Left forelimb (tissue), 1 donor: ENCODE data around the gene FMNL1.
A peak's percentile ranks its signal among the peaks of the same experiment; 100 is the strongest.
"Not testable (repeated sequence)": the region's sequence is repeated elsewhere in the genome, so short reads cannot be mapped to it uniquely, and the experiment has no call there.

Source experiments
- DNase-seq: peaks from one replicate; pipeline ENCODE4 v3.0.0-alpha.2; 2018; ENCODE audit warnings: low spot score

Gene FMNL1, protein sequence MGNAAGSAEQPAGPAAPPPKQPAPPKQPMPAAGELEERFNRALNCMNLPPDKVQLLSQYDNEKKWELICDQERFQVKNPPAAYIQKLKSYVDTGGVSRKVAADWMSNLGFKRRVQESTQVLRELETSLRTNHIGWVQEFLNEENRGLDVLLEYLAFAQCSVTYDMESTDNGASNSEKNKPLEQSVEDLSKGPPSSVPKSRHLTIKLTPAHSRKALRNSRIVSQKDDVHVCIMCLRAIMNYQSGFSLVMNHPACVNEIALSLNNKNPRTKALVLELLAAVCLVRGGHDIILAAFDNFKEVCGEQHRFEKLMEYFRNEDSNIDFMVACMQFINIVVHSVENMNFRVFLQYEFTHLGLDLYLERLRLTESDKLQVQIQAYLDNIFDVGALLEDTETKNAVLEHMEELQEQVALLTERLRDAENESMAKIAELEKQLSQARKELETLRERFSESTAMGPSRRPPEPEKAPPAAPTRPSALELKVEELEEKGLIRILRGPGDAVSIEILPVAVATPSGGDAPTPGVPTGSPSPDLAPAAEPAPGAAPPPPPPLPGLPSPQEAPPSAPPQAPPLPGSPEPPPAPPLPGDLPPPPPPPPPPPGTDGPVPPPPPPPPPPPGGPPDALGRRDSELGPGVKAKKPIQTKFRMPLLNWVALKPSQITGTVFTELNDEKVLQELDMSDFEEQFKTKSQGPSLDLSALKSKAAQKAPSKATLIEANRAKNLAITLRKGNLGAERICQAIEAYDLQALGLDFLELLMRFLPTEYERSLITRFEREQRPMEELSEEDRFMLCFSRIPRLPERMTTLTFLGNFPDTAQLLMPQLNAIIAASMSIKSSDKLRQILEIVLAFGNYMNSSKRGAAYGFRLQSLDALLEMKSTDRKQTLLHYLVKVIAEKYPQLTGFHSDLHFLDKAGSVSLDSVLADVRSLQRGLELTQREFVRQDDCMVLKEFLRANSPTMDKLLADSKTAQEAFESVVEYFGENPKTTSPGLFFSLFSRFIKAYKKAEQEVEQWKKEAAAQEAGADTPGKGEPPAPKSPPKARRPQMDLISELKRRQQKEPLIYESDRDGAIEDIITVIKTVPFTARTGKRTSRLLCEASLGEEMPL

DNA sequence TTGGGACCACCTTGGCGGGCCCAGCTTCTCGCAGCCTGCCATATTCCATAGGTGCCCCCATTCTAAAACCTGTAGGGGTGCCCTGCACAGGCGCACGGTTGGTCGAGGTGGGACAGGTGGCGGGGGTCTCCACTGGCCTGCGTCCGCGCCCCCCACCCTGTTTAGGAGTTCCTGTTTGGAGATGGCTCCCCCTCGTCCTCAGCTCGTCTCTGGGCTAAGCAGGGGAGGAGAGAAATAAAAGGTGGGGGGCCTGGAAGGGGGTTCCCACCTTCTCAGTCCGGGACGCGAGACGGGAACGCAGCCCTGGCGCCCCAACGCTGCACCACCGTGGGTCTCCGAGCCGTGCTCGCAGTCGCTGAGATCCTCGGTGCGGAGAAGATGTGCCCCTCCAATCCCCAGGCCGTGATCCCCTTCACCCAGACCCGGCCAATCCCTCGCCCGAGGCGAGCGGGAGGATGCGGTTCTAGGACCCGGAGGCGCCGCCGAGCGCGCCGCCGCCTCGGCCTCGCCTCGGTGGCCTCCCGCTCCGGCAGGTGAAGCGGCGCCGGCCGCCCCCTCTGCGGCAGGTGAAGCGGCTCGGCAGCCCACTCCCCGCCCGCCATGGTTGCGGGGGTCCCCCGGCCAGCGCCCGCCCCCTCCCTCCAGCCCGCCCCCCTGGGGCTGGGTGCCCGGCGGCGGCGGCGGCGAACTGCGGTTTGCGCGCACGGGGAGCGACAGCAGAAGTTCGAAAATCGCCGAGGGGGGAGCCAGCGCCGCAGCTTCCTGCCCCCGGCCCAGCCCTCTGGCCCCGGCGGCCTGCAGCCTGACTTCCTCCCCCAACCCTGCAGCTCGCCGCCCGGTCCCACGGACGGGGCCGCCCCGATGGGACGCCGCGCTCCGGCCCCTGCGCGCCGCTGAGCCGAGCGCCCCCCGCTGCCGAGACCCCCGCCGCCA, at the start of gene FMNL1:
Gene FMNL1, plus strand, starts transcription at position 805 of the 933 bp plus-strand sequence. CDS start 240 bp downstream, outside the sequence.
- no peak for DNase-seq

DNA sequence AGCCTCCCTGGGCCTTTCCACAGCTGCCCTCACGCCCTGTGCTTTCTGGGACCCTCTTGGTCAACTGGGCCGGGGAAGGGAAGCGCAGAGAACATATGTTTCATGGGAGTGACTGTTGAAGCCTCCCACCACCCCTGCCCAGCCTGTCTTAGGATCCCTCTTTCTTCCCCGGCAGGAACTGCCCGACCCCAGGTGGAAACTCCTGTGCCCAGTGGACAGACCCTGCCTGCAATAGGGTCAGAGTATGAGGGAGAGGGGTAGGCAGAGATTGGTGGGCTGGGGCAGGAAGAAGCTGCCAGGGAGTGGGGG, 49.5 kb upstream of the FMNL1 start:
- DNase-seq: no peak

DNA sequence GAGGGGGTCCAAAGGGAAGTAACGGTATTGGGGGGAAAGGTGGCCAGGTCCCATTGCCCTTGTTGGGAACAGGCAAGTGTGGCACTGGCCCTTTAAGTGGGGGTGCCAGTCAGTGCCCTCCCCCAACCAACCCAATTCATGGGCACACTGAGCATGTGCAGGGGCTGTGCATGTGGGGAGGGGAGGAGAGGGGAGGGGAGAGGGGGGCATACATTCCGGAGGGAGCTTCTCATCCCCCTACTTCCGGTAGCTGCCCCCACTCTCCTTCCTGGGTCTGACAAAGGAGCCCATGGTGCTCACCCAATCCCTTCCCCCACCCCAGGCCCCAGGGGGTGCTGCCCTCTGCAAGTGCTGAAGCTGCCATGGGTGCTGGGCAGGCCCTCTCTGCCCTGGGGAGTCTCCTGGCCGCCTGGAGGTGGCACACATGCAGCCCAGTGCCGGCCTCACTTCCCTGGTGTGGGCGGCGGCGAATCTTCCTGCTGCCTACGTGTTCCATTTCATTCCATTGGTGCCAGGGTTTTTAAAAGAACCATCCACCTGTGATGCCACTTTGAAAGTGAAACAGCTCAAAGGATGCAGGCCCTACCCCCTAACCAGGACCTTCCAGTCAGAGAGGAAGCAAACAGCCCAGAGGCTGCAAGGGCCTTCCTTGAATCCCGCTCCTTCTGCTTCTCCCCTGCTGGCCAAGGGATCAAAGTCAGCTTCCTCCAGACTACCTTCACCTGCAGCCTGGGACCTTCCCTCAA, 49.0 kb upstream of the FMNL1 start:
- DNase-seq: peak; percentile 82

DNA sequence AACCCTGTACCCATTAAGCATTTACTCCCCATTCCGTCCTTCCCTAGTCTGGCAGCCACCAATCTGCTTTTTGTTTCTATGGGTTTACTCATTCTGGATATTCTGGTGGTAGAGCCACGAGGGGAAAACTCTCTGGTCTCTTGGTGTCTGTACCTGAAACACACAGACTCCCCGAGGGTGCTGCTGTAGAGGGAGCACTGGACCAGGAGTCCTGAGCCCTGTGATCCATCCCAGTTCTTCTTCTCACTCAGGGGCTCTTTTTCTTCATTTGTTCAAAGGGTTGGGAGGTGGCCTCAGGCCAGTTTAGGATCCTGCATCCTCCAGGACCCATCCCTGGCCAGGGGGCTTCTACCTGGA, 45.9 kb upstream of the FMNL1 start:
- DNase-seq: no peak

DNA sequence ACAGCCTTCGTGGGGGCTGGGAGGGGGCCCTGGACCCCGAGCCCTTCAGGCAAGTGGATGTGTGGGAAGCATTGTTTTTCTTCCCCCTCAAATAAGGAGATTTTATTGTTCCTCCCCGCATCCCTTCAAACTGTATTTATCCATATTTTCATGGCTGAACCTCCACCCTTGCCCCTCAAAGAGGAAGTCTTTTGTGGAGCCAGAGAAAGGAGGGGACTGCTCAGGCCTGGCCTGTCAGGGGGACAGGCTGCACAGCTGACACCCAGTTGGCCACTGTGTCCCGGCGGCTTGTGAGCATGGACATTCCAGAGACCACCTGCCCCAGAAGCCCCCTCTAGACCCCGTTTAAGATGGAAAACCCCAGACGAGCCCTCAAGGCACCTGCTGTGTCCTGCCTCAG, 44.1 kb upstream of the FMNL1 start:
- no peak for DNase-seq

DNA sequence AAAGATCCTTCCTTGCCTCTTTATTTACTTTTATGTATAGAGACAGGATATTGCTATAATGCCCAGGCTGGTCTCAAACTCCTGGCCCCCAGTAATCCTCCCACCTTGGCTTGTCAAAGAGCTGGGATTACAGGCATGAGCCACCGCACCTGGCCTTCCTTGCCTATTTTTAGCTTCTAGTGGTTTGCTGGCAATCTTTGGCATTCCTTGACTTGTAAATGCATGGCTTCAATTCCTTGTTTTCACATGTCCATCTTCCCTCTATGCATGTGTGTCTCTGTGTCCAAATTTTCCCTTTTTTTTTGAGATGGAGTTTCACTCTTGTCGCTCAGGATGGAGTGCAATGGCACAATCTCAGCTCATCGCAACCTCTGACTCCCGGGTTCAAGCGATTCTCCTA, 37.5 kb upstream of the FMNL1 start:
- DNase-seq: no peak

DNA sequence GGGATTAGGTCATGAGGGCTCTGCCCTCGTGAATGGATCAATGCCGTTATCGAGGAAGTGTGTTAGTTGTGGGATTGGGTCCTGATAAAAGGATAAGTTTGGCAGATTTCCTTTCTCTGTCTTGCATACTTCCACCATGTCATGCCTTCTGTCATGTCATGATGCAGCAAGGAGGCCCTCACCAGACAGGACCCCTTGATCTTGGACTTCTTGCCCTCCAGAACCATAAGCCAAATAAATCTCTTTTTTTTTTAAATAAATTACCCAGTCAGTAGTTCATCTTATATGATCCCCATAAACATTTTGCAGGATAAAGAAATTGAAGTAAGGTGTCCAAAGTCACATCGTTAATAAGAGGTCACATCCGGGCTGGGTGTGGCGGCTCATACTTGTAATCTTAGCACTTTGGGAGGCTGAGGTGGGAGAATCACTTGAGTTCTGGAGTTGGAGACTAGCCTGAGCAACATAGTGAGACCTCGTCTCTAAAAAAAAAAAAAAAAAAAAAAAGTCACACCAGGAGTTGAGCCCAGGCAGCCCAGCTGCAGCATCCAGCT, 34.8 kb upstream of the FMNL1 start:
- DNase-seq: no peak

DNA sequence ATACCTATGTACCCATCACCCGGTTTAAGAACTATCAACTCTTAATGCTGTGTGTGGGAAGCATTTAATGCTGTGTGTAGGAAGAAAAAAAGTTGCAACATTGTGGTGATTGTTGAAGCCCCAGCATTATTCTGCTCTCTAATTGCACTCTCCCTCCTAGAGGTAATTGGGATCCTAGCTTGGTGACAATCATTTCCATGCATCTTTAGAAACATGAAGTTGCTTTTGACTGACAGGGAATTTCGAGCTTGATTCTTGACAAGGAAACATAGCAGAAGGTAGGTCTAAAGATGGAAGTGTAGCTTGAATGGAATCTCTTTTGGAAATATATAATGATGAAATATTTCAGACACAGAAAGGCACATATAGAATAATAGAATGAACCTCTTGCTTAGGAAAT, 32.7 kb upstream of the FMNL1 start:
- DNase-seq: no peak

DNA sequence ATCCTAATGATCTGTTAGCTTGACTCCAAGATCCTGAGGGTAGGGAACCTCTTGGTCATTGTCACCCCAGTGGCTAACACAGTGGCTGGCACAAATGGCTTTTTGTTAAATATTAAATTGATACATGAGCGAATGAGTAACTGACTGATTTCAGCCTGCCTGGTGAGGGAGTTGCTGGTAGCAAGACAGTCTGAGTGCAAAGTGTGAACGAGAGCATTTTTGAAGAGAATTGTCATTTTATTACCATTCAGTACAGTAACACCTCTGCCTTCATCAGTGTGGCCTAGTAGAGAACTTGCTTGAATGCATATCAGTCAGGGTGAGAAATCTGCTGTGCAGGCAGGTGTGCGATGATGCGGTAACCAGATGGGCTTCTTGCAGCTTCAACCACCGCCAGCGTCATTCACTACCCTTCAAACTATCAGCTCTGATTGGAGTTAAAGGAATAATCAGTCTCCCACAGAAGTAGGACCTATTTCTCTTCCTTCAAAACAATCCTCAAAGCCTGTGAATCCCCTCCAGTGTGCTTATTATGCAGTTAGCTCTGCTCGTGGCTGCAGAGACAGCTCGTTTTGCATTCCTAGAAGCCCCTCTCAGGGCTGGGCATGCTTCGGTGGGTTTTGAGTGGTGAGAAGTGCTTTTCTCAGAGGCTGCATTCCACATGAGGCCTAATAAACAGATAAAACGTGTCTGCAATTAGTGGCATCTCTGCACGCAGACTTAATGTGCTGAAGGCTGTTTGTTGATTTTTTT, 31.0 kb upstream of the FMNL1 start:
- DNase-seq: no peak

DNA sequence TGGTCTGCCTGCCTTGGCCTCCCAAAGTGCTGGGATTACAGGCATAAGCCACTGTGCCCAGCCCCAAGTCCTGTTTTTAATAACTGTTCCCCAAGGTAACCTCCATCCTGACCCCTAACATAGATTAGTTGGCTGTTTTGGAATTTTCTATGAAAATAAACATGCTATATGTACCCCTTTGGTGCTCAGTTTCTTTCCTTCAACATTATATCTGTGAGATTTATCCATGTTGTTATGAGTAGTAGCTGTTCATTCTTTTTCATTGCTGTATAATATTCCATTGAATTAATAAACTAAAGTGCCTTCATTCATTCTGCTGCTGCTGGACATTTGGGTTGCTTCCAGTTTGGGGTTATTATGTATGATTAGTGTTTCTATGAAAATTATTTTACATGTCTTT, 26.3 kb upstream of the FMNL1 start:
- no peak for DNase-seq

DNA sequence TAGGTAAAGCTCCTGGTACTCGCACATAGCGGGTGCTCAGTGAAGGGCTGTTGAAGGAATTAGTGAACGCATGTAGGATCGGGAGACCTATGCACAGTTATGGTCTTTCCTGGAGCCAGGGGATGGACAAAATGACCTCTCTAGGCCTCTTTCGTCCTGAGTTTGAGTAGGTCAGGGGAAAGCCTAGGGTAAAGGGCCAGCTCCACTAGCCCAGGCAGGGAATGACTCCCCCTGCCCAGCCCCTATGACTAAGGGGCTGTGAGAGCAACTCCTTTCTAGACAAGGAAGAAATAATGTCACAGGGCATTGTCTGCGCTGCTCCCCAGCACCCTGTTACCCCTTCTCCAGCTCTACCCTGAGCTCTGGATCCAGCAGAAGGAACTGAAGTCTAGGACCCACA, 24.6 kb upstream of the FMNL1 start:
- no peak for DNase-seq

DNA sequence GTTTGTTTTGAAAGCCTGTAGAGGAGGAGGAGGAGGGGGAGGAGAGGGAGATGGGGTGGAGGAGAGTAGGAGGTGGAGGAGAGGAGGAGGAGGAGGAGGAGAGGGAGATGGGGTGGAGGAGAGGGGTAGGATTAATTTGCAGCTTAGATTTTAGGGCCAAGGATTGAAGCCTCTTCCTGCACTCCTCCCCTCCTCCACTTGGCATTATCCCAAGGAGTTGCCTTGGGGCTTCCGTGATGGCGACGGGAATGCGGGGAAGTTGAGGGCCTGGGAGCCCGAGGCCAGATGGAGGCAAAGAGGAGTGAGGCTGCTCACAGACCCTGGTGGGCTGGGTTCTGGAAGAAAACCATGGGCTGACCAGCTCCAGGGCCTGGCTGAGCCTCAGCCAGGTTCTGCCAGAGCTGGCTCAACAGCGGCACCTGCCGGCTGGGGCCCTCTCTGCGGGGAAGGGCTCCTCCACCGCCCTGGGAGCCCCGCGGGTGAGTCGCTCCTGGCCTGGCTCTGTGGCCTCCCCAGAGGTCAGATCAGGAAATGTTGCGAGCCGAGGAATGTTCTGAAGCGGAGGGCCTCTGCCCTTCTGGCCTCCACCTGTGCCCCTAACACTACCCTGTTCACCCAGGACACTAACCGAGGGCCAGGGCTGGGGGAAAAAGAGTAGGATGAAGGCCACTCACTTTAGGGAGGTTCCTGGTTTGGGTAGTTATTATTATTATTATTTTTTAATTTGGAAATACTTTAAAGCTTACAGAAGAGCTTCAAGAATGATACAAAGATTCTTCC, 23.9 kb upstream of the FMNL1 start:
- peak; percentile 94 for DNase-seq

DNA sequence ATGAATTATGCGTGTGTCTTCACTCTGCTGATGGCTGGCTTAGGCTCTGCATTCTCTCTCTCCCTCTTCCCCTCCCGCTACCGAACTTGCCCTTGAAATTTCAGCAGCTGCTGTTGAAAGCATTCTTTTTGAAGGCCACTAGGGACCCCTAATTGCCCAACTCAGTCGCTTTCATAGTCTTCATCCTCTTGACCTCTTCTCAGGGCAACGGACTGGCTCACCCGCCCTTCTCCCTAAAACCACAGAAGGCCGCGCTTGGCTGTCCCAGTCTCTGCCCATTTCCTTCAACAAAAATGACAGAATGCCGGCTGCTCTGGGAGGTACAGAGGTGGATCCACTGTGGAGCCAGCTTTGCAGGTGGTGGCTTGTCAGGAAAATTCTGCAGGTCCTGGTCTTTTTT, 21.0 kb upstream of the FMNL1 start:
- no peak for DNase-seq

DNA sequence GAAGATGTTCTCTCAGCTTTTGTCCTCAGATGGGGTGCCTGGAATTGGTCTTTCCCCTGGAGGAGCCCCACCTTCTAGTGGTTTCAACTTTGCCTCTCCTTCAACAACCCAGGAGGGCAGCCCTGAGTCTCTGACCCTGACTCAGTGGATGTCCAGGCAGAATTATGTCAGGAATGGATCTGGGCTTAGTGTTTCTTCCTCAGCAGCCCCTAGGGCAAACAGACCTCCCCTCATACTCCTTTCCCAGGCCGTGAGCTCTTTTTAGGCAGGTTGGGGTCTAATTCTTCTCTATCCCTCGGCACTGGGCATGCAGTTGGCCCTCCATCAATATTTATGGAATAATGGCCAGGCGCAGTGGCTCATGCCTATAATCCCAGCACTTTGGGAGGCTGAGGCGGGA, 20.2 kb upstream of the FMNL1 start:
- DNase-seq: no peak

DNA sequence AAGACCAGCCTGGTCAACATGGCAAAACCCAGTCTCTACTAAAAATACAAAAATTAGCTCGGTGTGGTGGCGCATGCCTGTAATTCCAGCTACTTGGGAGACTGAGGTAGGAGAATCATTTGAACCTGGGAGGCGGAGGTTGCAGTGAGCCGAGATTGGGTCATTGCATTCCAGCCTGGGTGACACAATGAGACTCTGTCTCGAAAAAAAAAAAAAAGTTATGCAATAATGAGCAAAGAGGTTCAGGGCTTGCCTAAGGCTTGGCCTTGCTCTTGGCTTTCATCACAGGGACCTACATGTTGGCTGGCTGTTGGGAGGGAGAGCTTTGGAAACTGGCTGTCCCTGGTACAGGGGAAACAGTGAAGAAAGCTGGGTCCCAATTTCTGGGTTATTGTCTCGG, 19.8 kb upstream of the FMNL1 start:
- not testable (repeated sequence) for DNase-seq

DNA sequence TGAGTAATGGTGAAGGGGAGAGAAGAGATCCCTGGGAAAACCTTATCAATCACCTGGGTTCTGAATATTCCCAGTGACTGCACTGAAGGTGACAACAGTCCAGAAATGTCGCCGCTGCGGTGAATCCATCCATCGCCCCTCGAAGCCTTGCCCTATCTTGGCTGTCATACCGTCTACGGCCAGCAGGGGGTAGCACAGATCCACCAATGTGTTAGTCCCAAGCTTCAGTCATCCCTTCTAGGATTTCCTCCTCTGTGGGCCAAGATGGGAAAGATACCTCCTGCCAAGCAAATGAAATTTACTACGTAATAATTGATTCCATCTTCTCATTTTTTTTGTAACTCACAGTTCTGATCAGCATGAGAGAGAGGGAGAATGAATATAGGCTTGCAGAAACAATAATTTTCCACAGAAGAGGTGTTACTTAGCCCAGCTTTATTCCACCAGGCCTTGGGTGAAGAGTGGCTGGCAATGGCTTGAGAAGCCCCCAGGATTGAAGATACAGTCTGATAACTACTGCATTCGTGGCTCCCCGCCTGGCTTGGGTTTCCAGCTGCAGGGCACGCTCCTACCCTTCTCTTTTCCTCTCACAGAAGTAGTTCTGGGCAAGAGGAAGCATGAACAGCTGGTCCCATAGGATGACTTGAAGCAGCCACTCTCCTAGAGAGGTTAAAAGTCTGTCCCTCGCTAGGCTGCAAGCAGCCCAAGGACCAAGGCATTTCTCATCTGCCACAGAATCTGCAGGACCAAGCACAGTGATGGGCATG, 2.6 kb upstream of the FMNL1 start:
- DNase-seq: peak; percentile 87

DNA sequence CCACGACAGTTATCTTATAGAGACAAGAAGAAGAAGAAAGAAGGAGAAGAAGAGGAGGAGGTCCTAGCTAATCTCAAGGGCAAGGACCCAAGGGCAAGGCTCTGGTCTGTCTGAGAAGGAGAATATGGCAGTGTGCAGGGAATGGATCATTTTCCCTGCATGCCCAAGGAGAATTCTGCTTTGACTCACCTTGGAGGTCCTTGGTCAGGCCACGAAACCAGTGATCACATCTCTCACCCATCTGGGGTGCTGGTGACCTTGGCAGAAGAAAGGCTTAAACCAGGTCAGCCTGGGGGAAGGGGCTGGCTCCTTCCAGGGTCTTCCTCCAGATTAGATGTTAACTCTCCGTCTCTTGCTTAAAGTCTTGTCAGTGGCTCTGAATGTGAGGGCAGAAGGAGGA, 1.6 kb upstream of the FMNL1 start:
- DNase-seq: no peak

DNA sequence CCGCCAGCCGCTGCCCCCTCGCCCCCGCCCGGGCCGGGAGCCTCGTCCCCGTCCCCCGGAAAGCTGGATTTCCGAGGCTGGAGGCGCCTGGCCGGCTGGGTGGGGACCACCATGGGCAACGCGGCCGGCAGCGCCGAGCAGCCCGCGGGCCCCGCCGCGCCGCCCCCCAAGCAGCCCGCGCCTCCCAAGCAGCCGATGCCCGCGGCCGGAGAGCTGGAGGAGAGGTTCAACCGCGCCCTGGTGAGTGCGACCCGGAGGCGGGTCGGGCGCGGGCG, 266 bp downstream of the FMNL1 start:
- no peak for DNase-seq
